Transverse colon (tissue), 4 donors: ENCODE data around the gene MAGI1. TPM values are rescaled to one million over a fixed set of nuclear protein-coding genes. Genes with fewer than 3 reads are reported as not detected.

Experiments used
- DNase-seq: peaks from one replicate; pipeline ENCODE4 v3.0.0-alpha.2; 2019
- H3K27ac ChIP-seq, 4 donors: fragments of 200-600 bp; sonication (generic); 2 replicates each; pipeline ENCODE4 v1.5.1; 2016 to 2018; ENCODE audit warnings: inconsistent platforms in 4 of 4
- H3K27me3 ChIP-seq: fragments of 200-600 bp; sonication (generic); 2 replicates; pipeline ENCODE4 v1.5.1; 2017; ENCODE audit warnings: inconsistent platforms
- H3K36me3 ChIP-seq, 4 donors: fragments of 200-600 bp; sonication (generic); 2 replicates each; pipeline ENCODE4 v1.5.1; 2017 to 2019; ENCODE audit warnings: inconsistent platforms in 4 of 4
- H3K4me1 ChIP-seq, 4 donors: fragments of 200-600 bp; sonication (generic); 2 replicates each; pipeline ENCODE4 v1.5.1; 2017 to 2020; ENCODE audit warnings: inconsistent platforms in 4 of 4
- H3K4me3 ChIP-seq, 4 donors: fragments of 200-600 bp; sonication (generic); 1 replicate in 1 of 4; 2 replicates in 3 of 4; pipeline versions ENCODE4 v1.5.1 to v1.6.1; 2017 to 2019; ENCODE audit warnings: inconsistent platforms in 4 of 4
- H3K9me3 ChIP-seq, 2 donors: fragments of 200-600 bp; sonication (generic); 2 replicates each; pipeline ENCODE4 v1.5.1; 2017 to 2019; ENCODE audit warnings: inconsistent platforms in 2 of 2
- EP300 ChIP-seq: sonication (generic); formaldehyde crosslinking; IDR thresholded peaks from one replicate; pipeline ENCODE4 v1.6.1; 2017; ENCODE audit warnings: antibody characterized with exemption, low read depth
- POLR2A ChIP-seq: fragments of 450-650 bp; IDR thresholded peaks from one replicate; pipeline ENCODE4 v1.6.1; 2016; ENCODE audit warnings: antibody characterized with exemption, mild to moderate bottlenecking, moderate library complexity
- POLR2AphosphoS5 ChIP-seq, 3 donors: sonication (generic); formaldehyde crosslinking; IDR thresholded peaks; one replicate each; pipeline ENCODE4 v1.6.1; 2016; ENCODE audit warnings: antibody characterized with exemption in 3 of 3
- WGBS, 2 donors: methylation state at CpG; one replicate each; pipeline ENCODE4 v1.1.5; 2018; ENCODE audit warnings: low coverage in 1 of 2; 5-methylcytosine and 5-hydroxymethylcytosine counted together
- in situ Hi-C, 4 donors: fragments of 200-750 bp; cut with MboI; loops; one replicate each; pipeline versions ENCODE4 v1.15.0 to v1.15.1; 2017; ENCODE audit warnings: low sequenced_read_pairs in 3 of 4, low pct_ligation_motif_present in 1 of 4, low pct_unique_long_range_greater_than_20kb in 1 of 4
- intact Hi-C: fragments of 100-400 bp; cut with DNase I; formaldehyde crosslinking; loops from one replicate; pipeline ENCODE4 v1.15.1; 2023; ENCODE audit warnings: low total_unique reads
- total RNA-seq, 4 donors: library from RNA; depleted of rRNA; stranded (reverse); fragments of >200 nt; gene quantifications; one replicate each; pipeline ENCODE4 v1.1.0, GENCODE V29; 2016
- TF ChIP-seq, protein P1 (sequence below), 5 experiments: fragments of 200-600 bp in 3 of 5; fragments of 450-650 bp in 2 of 5; sonication (generic) in 3 of 5; IDR thresholded peaks; 1 replicate in 2 of 5; 2 replicates in 3 of 5; pipeline ENCODE4 v1.5.1; 2016 to 2017; ENCODE audit warnings: antibody characterized with exemption in 5 of 5, inconsistent platforms in 3 of 5, mild to moderate bottlenecking in 2 of 5, moderate library complexity in 1 of 5

The MAGI1 gene
- total RNA-seq, 4 donors from 2014 or later = 50.8 to 190 (median 67.4) TPM

DNA sequence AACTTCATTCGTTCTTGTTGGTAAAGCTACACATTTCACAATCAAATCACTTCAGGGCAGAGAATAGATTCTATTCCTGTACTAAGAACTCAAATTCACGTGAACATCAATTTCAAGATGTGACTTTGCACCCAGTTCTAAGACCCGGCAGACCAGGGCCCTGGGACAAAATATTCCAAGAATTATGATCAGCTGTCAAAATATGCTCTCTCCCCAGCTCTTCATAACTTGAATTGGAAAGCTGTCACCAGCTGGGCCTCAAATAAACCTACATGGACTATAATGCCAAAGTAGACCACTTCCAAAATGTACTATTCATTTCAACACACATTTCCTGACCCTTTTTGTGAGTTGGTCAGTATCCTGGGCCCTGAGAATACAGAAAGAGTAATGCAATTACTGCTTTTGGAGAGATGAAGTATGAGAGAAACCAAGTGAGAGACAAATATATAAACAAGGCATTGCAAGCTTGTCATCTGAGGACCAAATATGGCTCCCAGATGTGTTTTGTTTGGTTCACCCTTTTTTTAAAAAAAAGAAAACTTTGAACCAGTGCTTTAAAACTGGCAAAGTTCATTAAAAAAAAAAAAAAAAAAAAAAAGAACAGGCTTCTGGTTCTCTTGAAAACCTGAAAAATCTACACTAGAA, 14.9 kb downstream of the MAGI1 start:
- intact Hi-C loops (no loop called here), in situ Hi-C loops (no loop called here)
- H3K4me3 ChIP-seq = no peak overlapping the region
- H3K36me3 ChIP-seq = no peaks in the 10 kb centered on the region
- H3K27ac ChIP-seq = no peak overlapping the region
- TF ChIP-seq, protein P1, sequence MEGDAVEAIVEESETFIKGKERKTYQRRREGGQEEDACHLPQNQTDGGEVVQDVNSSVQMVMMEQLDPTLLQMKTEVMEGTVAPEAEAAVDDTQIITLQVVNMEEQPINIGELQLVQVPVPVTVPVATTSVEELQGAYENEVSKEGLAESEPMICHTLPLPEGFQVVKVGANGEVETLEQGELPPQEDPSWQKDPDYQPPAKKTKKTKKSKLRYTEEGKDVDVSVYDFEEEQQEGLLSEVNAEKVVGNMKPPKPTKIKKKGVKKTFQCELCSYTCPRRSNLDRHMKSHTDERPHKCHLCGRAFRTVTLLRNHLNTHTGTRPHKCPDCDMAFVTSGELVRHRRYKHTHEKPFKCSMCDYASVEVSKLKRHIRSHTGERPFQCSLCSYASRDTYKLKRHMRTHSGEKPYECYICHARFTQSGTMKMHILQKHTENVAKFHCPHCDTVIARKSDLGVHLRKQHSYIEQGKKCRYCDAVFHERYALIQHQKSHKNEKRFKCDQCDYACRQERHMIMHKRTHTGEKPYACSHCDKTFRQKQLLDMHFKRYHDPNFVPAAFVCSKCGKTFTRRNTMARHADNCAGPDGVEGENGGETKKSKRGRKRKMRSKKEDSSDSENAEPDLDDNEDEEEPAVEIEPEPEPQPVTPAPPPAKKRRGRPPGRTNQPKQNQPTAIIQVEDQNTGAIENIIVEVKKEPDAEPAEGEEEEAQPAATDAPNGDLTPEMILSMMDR (IDR thresholded peaks at IDR 0.05) = no peak
- no peak for TF ChIP-seq EP300
- no peak for DNase-seq
- H3K4me1 ChIP-seq = peaks cover 0 to 11% (median 0%) of the 10 kb centered on the region in 4 donors
- WGBS, 2 donors = 63 to 87% methylated on average over 2 to 3 of the region's 3 CpGs
- H3K27me3 ChIP-seq = no peaks in the 10 kb centered on the region
- H3K9me3 ChIP-seq = no peaks in the 10 kb centered on the region

GRCh38 chr3:66023229-66023628, 15.5 kb downstream of the MAGI1 start:
- DNase-seq = no peak
- no peak for TF ChIP-seq EP300
- TF ChIP-seq POLR2AphosphoS5 (IDR thresholded peaks at IDR 0.05) = no peak
- no peak for TF ChIP-seq POLR2A
- TF ChIP-seq, protein P1 (IDR thresholded peaks at IDR 0.05) = no peak
- 73 to 76% methylated on average over 2 of the region's 2 CpGs for WGBS, 2 donors
- intact Hi-C loops (no loop called here), in situ Hi-C loops (no loop called here)
- no peaks in the 10 kb centered on the region for H3K36me3 ChIP-seq
- H3K4me1 ChIP-seq = peaks cover 0 to 6% (median 0%) of the 10 kb centered on the region in 4 donors
- H3K9me3 ChIP-seq = no peaks in the 10 kb centered on the region
- no peak overlapping the region for H3K4me3 ChIP-seq
- H3K27ac ChIP-seq = no peak overlapping the region
- H3K27me3 ChIP-seq = no peaks in the 10 kb centered on the region

GRCh38 chr3:66021731-66022131, 17.0 kb downstream of the MAGI1 start:
- Histone ChIP-seq H3K27ac (no peak overlapping the region), H3K9me3 (no peaks in the 10 kb centered on the region), H3K4me1 (peaks cover 0 to 6% (median 0%) of the 10 kb centered on the region in 4 donors), H3K36me3 (no peaks in the 10 kb centered on the region), H3K4me3 (no peak overlapping the region), H3K27me3 (no peaks in the 10 kb centered on the region)
- TF ChIP-seq, protein P1 (IDR thresholded peaks at IDR 0.05) = no peak
- TF ChIP-seq EP300 (no peak), POLR2A (no peak), POLR2AphosphoS5 (IDR thresholded peaks at IDR 0.05) (no peak)
- intact Hi-C loops (no loop called here), in situ Hi-C loops (no loop called here)
- no peak for DNase-seq
- 70% methylated on average over 4 of the region's 4 CpGs; no CpG with 5 or more reads in 1 of the 2 donors for WGBS, 2 donors

DNA sequence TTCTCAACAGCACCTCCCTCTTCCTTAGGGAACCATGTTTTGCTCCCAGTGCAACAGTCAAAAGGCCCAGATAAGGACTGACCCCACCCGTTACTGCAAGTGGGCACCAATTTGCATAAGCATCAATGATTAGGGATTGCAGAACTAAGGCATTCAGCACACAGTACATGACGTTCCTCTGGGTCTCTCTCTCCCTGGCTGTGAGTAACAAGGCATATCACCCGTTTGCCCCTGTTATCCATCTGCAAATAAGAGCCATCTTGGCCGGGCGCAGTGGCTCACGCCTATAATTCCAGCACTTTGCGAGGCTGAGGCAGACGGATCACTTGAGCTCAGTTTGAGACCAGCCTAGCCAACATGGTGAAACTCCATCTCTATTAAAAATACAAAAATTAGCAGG, 18.8 kb downstream of the MAGI1 start:
- no peaks in the 10 kb centered on the region for H3K9me3 ChIP-seq
- no peaks in the 10 kb centered on the region for H3K36me3 ChIP-seq
- whole genome bisulfite sequencing, 2 donors = 82% methylated on average over 8 of the region's 8 CpGs; no CpG with 5 or more reads in 1 of the 2 donors
- no peak for DNase-seq
- in situ Hi-C loops = no loop called here
- TF ChIP-seq POLR2AphosphoS5 (IDR thresholded peaks at IDR 0.05) (no peak), EP300 (no peak)
- H3K27me3 ChIP-seq = no peaks in the 10 kb centered on the region
- intact Hi-C loops = no loop called here
- H3K4me3 ChIP-seq = no peak overlapping the region
- H3K27ac ChIP-seq = no peak overlapping the region
- peaks cover 0 to 6% (median 0%) of the 10 kb centered on the region in 4 donors for H3K4me1 ChIP-seq
